ENCODE data around the gene BBLN.
"Not testable (repeated sequence)": the region's sequence is repeated elsewhere in the genome, so short reads cannot be mapped to it uniquely, and the experiment has no call there.

BBLN gene

DNA sequence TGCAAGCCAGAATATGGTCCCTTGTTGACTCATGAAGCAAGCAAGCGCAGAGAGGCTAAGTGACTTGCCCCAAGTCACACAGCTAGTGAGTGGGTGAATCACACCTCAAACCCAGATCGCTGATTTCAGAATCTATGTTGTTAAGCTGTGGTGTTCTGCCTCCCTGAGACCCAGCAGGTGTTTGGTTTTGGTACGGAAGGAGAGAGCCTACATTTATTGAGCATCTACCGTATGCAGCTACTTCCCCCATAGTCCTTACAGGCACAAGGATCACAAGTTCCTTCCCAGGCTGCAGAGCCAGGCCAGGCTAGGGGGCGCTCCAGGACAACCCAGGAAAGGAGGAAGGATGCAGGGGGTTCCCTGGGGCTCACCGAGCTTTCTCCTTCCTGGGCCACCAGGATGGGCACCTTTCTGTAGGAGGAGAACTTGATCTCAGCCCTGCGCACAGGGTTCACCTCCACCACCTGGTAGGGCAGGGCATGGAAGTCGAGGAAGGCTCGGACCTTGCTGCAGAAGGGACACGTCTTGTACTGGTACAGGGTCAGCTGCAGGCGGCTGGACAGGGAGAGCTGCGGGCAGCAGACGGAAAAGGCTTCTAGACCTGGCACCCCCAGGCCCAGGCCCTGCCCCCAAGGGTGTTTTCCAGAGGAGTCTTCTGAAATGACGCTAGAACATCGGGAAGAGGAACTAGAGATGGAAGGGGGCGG is 35.0 kb upstream of the BBLN start:
- DNase-seq: peak; percentile 31

DNA sequence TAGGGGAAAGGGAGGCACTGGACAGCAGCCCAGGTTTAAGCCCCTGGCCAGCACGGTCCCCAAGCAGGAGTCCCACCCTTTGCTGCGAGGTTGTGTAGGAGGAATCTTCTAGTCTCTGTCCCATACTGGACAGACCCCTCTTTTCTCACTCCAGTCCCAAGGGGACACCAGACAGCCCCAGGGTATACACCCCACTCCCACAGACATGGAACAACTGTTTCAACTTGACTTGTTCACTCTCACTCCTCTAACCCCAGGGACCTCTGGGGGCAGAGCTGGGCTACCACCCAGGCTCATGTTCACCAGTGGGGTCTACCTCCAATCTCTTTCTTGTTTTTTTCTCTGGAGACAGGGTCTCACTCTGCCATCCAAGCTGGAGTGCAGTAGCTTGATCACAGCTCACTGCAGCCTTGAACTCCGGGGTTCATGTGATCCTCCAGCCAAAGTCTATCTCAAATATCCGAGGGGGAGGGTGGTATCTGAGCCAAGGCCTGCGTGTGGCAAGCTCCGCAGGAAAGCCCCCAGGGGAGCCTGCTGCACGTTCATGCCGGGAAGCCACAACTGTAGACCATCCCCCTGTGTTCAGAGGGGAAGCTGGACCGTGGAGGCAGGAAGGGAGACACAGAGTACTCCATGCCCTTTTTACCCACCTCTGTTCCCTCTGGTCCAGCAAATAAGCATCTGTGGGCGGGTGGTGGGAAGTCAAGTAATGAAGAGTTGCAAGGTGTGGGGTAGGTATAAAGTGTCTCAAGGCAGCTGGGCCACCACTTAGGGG is 34.3 kb upstream of the BBLN start:
- no peak for DNase-seq

DNA sequence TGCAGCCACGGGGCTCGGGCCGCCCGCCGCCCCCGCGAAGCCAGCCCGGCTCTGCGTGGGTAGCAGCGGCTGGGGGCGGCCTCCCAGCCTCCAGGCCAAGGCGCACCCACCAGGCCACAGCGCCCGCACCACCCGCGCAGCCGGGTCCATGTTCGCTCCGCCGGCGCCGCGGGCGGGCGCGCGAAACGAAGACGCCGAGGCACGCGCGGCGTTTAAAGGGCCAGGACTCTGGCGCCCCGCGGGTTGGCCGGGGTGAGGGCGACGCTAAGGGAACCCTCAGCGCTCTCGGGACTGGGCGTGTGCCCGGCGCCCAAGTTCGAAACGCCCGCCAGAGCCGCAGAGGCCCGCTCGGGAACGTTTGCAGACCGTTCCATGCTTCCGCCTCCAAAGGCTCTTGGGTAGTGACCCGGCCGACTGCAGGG is 32.5 kb upstream of the BBLN start, which contains the start of gene PTGES2:
Gene PTGES2 (minus strand): TSS at position 162 of the 422 bp plus-strand sequence. CDS start 12 bp downstream, at position 150.
- peak; percentile 94 for DNase-seq

DNA sequence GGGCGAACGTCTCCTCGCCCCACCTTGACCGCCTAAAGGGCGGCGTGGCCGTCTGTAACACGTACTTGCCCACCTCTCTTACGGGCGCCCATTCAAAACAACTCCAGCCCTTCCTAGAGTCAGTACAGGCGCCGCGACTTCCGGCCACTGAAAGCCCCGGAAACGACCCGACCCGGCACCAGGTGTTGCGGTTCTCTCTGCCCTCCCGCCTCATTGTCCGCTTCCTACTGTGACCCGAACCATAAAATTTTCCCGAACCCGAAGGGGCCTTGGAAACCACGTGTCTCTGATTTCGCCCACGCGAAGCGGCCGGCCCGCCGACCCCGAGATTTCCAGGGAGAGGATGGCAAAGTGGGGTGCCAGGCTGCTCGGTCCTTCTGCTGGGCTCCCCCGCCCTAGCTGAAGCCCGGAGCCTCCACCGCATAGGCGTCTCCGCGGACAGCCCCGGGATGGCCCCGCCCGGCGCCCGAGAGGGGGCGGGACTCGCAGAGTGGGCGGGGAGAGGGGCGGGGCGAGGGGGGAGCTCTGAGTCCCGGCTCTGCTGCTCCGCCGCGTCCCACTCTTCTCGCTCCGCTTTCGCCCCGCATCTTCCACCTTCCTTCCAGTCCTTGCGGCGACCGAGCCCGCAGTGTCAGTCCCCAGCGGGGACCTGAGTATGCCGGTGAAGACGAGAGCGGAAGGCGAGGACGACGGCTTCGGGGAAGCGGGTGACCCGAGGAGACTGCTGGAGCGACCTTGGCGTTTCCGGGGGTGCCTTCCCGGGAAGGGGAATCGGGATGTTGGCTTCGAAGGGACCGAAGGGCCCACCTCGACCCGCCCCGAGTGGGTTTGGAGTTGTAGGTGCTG is 31.9 kb upstream of the BBLN start:
- DNase-seq: peak; percentile 96

DNA sequence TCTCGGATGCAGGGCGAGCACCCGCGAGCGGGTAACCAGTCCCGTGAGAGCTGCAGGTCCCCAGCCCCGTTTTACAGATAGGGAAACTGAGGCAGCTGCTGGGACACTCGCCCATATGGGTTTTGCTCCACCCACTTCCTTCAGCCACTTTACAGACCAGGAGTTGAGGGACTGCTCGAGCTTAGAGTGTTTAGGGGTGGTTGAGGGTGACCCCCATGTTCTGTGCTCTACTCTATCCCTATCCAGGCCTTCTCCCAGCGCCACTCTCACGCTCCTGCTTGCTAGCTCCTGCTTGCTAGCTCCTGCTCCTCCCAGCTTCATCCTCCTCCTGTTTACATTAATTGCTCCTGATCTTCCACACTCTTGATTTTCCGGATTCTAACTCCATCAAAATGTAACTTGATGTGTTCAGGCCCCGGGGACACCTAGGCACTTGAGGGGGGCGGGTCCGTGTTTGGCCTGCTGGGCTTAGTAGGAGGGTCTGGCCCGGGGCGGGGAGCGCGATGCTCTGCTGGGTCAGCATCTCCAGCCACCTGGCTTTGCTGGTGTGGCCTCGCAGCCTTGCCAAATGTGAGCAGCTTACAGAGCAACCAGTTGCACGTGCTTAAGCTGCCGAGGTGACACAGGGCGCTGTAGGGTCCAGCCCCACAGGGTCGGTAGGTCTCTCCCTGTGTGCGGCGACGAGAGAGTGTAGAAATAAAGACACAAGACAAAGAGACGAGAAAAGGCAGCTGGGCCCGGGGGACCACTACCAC is 31.1 kb upstream of the BBLN start:
- DNase-seq: no peak

DNA sequence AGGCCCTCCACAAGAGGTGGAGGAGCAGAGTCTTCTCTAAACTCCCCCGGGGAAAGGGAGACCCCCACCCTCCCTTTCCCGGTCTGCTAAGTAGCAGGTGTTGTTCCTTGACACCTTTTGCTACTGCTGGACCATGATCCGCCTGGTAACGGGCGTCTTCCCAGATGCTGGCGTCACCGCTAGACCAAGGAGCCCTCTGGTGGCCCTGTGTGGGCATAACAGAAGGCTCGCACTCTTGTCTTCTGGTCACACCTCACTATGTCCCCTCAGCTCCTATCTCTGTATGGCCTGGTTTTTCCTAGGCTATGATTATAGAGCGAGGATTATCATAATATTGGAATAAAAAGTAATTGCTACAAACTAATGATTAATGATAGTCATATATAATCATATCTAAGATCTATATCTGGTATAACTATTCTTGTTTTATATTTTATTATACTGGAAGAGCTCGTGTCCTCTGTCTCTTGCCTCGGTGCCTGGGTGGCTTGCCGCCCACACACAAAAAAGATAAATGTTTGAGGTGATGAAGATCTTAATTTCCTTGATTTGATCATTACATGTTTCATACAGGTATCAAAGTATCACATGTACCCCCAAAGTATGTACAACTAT is 30.0 kb upstream of the BBLN start:
- DNase-seq: not testable (repeated sequence)

DNA sequence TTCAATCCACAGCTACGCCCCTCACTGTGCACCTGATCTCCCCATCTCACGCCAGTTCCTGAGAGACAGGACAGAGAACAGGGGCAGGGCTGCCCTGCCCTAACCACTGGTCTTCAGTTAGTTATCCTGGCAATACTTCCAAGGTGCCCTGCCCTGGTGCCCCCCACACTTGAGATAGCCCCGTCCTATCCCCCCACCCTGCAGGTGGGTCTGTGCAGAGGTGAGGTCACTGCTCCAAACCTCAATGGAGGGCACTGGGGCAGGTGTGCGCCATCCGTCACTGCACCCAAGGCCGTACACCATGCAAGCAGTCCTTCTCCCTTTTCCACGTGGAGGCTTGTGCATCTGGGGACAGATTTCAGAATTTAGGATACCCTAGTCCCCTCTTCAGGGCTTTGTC is 29.4 kb upstream of the BBLN start:
- DNase-seq: not testable (repeated sequence)

DNA sequence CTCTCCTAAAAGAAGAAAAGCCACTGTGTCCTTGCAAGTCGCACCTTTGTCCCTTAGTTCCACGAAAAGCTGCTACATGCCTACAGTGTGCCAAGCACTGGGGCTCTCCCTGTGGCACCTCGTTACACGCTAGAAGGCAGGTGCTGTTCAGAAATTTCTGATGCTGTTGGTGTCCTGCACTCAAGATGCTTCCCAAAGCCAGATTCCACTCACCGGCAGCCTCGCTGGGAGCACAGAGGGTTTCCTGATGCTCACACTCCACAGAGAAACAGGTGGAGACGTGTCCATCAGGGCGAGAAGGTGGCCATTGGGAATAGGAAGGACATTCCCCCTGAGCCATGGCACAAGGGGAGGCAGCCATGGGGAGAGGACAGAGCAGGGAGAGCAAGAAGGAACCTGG is 28.7 kb upstream of the BBLN start:
- DNase-seq: not testable (repeated sequence)

DNA sequence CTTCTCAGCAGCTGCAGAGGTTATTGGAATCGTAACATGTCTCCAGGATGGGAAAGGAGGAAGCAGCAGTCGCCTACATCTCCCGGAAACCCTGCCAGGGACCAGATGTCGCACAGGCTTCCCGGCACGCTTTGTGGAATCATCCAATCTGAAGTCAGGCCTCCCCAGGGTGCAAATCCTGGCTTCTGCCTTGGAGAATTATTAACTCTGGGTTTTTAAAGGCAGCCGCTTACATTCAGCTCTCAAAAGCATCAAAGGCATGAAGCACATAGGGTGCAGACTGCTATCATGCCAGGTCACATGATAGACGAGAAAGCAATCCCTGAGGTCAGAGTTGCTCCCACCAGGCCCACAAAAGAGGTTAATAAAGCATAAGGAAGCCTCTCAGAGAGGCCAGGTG is 27.9 kb upstream of the BBLN start:
- DNase-seq: peak; percentile 84

DNA sequence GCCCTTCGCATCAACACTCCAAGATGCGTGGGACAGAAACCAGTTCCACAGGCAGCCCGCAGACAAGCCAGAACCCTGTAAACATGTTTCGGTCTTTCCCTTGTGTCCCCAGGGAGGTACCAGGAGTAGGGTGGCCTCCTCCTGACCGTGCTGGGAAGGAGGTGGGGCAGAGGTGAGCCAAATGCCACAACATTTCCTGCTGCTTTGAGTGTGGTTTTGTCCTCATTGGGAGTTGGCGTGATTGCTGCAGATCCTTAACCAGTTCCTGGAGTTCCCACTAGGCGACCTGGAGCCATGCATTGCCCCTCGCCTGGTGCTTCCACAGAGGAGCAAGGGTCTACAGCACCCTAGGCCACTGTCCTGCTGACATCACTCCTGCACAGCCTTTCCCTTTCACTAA is 24.5 kb upstream of the BBLN start:
- DNase-seq: peak; percentile 69

DNA sequence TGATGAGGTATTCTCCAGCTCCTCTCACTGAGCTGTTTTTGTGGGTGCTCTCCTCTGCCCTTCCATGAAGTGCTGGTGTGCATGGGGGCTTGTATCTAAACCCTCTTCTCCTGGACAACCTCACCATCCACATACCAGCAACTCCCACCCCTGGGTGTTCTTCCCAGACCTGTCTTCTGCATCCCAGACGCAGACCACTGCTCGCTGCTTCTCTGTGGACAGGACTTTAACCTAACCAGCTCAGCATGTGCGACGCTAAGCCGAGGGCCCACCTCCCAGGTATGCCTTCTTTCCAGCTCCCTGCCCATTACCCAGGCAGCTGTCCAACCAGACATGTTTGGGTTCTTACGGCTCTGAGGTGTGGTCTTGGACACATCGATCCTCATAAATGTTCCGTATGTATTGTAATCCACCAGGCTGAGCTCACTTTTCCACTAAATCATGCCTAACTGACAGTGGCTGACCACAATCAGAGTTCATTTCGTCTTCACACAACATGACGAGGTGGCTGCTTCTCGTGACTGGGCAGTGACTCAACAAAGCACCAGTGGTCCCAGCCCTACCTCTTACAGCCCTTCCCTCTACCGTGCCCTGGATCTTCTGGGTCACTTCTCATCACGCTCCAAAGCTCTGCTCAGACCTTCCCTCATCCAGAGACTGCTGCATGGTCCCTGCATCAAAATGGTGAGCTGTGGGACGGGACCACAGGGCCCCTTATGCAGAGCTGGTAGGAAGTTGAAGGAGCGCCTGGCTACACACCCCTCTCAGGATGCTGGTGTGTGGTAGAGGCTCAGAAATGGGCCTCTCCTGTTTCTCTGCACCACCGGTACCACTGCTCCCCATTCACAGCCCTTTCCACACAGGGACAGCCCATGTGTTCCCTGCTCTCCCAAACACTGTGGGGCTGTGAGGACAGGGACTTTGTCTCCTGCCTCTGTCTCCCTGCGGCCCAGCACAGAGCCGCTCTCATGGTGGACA is 23.0 kb upstream of the BBLN start:
- no peak for DNase-seq

DNA sequence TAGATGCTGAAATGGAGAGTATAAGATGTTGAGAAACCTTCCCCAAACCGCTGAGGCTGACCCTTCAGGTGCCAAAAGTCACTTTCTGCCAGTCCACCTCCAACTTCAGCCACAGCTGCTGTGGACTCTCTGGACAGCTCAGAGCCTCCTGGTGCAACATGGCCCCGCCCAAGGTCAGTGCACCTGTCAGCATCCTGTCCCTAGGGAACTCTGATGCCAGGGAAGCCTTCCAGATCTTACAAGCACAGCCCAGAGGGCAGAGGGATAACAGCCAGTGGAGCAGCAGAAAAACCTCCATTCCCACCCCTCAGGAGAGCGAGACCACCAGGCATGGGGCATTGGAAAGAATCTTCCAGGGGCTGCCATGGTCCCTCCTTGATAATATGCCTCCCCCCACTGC is 22.1 kb upstream of the BBLN start:
- DNase-seq: no peak

DNA sequence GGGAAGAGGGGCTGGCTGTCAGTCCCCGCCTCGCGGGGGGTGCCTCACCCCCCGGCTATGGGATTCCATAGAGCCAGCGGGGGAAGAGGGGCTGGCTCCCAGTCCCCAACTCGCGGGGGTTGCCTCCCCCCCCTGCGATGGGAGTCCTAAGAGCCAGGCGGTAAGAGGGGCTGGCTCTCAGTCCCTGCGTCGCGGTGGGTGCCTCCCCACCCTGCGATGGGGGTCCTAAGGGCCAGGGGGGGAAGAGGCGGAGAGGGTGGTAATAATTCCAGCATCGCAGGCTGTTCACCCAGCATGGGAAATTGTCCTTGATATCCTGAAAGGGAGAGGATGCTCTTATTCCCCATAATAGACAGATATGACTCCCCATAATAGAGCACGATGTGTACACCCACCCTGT is 20.4 kb upstream of the BBLN start:
- no peak for DNase-seq

DNA sequence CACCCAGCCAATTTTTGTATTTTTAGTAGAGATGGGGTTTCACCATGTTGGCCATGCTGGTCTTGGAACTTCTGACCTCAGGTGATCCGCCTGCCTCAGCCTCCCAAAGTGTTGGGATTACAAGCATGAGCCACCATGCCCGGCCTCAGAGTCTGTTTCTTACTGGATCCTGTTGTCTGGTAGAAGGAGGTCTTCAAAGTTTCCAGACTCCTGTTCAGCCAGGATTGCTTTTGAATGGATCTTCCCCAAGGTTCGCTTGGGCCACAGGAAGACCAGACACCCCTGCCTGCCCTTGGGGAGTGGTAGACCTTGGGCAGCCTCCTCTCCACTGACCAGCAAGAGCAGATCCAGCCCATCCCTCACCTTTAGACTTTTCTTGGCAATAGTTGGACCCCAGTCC is 18.5 kb upstream of the BBLN start:
- no peak for DNase-seq

DNA sequence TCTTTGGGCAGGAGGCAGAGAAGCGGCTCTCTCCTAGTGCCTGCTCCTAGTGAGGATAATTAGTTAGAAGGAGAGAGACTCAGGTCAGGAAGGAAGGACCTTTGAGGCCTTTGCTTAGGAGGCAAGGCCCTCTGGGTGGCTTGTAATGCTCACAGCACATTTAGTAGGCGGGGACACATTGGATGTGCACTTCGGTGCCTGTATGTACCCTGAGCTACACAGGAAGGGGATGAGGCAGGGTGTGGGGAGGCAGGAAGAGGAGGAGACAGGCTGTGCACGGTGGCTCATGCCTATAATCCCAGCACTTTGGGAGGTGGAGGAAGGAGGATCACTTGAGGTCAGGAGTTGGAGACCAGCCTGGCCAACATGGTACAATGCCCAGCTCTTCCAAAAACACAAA is 18.0 kb upstream of the BBLN start:
- no peak for DNase-seq

DNA sequence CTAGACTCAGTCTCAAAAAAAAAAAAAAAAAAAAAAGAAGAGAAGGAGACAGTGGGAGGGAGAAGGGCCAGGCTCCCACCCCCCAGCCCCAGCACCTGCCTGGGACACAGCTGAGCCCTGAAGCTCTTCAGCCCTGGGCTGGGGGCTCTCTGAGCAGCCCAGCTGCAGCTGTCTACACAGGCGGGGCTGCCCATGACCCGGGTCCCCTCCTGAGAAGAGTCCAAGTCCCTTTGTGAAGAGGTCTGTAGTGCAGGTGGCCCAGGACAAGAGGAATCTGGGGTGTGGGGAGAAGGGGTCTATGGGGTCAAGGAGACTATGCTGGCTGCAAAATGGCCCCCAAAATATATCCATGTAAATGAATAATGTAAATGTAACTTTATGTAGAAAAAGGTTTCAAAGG is 17.5 kb upstream of the BBLN start:
- DNase-seq: no peak

DNA sequence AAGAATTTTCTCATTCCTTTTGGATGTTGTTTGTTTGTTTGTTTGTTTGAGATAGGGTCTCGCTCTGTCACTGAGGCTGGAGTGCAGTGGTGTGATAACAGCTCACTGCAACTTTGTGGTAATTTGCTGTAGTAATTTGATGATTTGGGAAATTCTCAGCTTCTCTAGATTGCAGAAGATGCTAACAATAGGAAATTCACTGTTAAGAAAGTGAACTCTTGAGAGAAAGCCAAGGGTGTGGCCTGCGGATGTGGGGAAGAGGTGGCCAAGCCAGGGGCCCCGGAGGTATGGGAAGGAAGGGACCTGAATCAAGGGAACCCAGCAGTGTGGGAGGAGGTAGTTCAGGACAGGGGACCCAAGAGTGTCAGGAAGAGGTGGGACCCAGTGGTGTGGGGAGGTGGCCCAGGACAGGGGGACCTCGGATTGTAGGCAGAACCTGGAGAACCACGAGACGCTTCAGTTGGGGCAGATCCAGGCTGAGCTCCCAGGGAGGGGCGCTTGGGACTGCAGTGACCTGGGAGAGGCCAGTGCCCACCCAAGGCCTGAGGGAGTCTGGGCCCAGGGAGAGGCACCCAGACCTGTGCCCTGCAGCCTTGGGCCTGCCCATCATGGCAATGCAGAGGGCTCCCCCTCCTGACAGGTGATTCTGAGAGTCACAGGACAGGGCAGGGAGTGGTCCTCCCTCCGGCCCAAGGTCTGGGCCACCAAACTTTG is 16.4 kb upstream of the BBLN start:
- no peak for DNase-seq

DNA sequence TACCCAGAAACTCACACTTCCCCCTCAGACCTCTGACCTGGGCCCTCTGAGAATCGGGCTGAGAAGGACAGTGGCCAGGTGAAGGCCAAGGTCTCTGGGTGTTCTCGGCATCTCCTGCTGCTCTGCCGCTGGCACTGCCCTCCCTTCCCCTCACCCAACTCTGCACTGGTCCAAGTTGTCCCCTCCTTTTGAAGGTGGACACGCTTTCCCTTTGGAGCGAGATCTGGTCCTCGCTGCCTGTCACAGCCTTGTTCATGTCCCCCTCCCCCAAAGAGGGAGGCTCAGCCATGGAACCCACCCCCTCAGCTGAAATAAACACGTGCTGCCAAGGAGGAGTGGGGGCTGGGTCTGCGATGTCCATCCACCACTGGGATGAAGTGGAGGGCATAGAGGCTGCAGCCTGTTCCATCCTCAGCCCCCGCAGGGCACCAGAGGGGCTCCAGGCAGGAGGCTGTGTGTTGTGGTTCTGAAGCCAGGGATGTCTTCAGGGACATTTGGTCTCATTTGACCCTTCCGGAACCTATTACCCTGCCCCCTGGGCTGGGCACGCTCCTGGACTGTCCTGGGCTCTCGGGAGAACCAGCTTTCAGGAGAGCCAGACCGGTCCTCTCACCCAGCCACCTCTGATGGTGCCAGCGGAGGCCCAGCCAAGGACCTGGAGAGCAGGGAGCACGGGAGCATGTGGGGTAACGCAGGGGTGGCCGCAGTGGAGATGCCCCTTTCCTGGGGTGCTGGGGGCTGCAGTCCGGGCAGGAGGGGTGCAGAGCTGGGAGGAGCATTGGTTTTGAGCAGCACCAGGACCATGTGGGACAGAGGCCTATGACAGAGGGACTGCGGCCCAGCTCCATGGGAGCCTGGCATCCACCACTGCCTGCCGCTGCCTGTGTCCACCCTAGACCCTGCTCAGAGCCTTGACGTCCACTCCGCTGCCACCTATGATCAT is 15.6 kb upstream of the BBLN start:
- DNase-seq: no peak

DNA sequence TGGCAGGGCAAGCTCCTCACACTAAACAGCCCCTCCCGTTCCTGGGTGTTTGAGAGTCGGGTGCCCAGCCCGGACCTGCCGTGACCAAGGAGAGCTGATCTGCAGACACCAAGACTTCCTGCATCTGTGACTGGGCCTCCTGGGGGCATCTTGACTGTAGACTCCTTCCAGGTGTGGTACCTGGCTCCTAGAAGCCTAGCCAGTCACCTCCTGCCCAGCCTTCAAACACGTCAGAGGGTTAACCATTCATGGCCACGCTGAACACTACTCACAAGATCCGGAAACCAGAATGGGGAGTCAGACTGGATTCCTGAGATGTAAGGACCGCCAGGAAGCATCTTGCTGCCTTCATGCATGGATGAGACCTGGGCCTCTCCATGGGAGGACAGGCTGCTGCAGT is 14.5 kb upstream of the BBLN start:
- no peak for DNase-seq
